ENCODE data around the gene CHADL.

Gene CHADL, protein sequence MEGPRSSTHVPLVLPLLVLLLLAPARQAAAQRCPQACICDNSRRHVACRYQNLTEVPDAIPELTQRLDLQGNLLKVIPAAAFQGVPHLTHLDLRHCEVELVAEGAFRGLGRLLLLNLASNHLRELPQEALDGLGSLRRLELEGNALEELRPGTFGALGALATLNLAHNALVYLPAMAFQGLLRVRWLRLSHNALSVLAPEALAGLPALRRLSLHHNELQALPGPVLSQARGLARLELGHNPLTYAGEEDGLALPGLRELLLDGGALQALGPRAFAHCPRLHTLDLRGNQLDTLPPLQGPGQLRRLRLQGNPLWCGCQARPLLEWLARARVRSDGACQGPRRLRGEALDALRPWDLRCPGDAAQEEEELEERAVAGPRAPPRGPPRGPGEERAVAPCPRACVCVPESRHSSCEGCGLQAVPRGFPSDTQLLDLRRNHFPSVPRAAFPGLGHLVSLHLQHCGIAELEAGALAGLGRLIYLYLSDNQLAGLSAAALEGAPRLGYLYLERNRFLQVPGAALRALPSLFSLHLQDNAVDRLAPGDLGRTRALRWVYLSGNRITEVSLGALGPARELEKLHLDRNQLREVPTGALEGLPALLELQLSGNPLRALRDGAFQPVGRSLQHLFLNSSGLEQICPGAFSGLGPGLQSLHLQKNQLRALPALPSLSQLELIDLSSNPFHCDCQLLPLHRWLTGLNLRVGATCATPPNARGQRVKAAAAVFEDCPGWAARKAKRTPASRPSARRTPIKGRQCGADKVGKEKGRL

DNA sequence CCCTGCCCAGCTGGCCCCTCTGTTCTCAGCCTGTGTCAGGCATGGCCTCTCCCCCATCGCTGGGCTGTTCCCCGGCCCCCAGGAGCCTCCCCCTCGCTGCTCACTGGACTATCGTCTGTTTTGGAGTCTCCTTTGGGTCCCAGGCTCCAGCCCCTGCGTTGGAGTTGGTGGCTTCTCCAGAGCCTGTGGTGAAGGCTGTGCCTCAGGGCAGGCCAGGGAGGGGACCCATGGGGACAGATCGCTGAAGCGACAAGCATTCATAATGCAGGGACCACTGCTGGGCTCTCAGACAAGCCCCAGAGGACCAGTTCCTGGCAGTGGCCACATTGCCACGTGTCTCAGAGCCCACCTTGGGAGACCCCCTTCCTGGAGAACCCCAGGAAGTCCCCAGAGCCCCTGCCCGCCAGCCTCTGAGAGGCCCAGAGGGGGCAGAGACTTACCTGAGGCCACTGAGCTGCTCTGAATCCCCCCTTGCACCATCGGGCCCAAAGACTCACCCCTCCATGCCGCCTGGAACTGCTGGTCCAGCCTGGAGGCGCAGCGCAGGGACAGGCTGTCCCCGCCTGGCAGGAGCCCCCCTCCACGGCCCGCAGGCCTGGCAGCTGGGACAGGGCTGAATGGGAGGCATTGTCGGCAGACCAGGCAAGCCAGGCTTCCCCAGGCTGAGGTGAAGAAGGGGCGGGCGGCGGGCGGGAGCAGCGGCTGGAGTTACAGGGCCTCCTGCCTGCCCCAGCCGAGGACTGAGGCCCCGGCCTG, at the start of gene CHADL:
TSS of gene CHADL (minus strand) at position 555 of the 756 bp plus-strand sequence. CDS start at position 505, 50 bp downstream.
- H3K36me3 ChIP-seq (ENCODE audit: control insufficient read depth in 5 of 5, insufficient read depth in 5 of 5, low read length in 5 of 5) = peaks cover 0 to 7% (median 4%) of the 10 kb centered on the region in 5 donors
- H3K9me3 ChIP-seq (ENCODE audit: control insufficient read depth in 5 of 5, low read length in 5 of 5) = no peaks in the 10 kb centered on the region
- H3K4me1 ChIP-seq (ENCODE audit: control insufficient read depth in 5 of 5, insufficient read depth in 5 of 5, low read length in 5 of 5) = peaks cover 0 to 22% (median 19%) of the 10 kb centered on the region in 5 donors
- no peak within 1 kb of the TSS for H3K27ac ChIP-seq (ENCODE audit: low read depth, low read length)
- H3K9ac ChIP-seq (ENCODE audit: low read length in 5 of 5) = no peak within 1 kb of the TSS
- no peaks in the 10 kb centered on the region for H3K27me3 ChIP-seq (ENCODE audit: control insufficient read depth in 5 of 5, insufficient read depth in 4 of 5, low read length in 5 of 5)
- H3K4me3 ChIP-seq (ENCODE audit: low read depth in 1 of 5, low read length in 5 of 5) = no peak within 1 kb of the TSS

DNA sequence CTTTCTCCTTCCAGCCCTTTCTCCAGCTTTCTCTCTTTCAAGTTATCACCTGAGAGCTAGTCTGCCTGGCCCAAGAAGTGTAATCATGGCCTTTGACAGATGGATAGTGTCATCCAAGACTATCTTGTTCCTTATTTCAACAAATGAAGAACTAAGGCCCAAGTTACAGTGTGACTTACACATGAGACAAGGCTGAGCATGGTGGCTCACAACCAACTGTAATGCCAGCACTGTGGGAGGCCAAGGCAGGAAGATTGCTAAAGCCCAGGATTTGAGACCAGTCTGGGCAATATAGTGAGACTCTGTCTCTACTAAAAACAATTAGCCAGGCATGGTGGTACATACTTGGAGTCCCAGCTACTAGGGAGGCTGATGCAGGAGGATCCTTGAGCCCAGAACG, 48.9 kb upstream of the CHADL start:
- Histone ChIP-seq H3K9me3 (ENCODE audit: control insufficient read depth in 5 of 5, low read length in 5 of 5) (no peaks in the 10 kb centered on the region), H3K27ac (ENCODE audit: low read depth, low read length) (no peak overlapping the region), H3K36me3 (ENCODE audit: control insufficient read depth in 5 of 5, insufficient read depth in 5 of 5, low read length in 5 of 5) (no peaks in the 10 kb centered on the region), H3K4me3 (ENCODE audit: low read depth in 1 of 5, low read length in 5 of 5) (no peak overlapping the region), H3K9ac (ENCODE audit: low read length in 5 of 5) (no peak overlapping the region), H3K4me1 (ENCODE audit: control insufficient read depth in 5 of 5, insufficient read depth in 5 of 5, low read length in 5 of 5) (peaks cover 3 to 30% (median 25%) of the 10 kb centered on the region in 5 donors), H3K27me3 (ENCODE audit: control insufficient read depth in 5 of 5, insufficient read depth in 4 of 5, low read length in 5 of 5) (no peaks in the 10 kb centered on the region)

DNA sequence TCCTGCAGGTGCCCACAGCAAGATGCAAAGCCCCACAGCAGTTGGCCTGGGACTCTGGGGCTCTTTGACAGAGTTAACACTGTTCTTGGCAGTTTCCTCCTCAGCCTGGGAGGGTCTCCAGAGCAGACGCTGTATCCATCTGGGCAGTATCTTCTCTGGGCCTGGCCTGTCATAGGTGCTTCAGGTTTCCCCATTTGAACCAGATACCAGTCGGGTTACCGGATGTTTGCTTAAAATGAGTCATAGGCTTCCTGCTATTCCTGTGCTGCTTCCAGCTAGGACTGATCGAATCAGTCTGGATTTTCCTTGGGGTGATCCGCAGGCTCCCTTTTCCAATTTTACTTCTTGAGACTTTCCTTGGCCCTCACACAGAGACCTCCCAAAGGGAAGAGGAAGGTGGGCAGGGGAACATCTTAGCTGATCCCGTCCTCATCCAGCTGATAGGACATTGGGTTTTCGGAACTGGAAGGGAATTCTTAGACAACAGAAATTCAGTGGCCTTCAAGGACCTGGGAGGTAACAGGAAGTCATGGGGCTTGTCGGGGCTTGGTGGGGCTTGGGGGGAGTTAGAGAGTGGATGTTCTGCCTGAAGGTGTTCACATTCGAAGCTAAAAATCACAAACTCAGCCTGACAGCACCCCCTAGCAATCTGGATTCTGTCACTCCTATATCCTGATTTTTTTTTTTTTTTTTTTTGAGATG, 47.7 kb upstream of the CHADL start:
- peaks cover 3 to 30% (median 26%) of the 10 kb centered on the region in 5 donors for H3K4me1 ChIP-seq (ENCODE audit: control insufficient read depth in 5 of 5, insufficient read depth in 5 of 5, low read length in 5 of 5)
- H3K9ac ChIP-seq (ENCODE audit: low read length in 5 of 5) = peak overlapping the region in 1 of 5 donors; percentile 48
- H3K27ac ChIP-seq (ENCODE audit: low read depth, low read length) = peak overlapping the region; percentile 77
- H3K9me3 ChIP-seq (ENCODE audit: control insufficient read depth in 5 of 5, low read length in 5 of 5) = no peaks in the 10 kb centered on the region
- no peaks in the 10 kb centered on the region for H3K27me3 ChIP-seq (ENCODE audit: control insufficient read depth in 5 of 5, insufficient read depth in 4 of 5, low read length in 5 of 5)
- peaks cover 0 to 3% (median 0%) of the 10 kb centered on the region in 5 donors for H3K36me3 ChIP-seq (ENCODE audit: control insufficient read depth in 5 of 5, insufficient read depth in 5 of 5, low read length in 5 of 5)
- H3K4me3 ChIP-seq (ENCODE audit: low read depth in 1 of 5, low read length in 5 of 5) = no peak overlapping the region

DNA sequence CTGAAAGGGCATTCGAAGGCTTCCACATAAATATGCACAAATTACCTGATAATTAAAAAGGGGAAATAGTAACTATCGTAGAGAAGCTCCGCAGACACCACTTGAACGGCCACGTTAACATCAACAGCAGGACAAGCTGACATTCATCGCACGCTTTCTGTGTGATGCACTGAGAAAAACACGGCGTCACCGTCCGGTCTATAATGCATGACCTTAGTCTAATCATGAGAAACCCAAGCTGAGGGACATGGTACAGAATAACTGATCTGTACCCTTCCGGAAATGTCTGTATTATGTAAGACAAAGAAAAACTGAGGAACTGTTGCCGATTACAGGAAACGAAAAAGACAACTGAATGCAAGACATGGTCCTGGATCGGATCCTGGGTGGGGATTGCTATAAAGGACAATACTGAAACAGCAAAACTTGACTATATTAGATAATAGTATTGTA, 45.9 kb upstream of the CHADL start:
- Histone ChIP-seq H3K36me3 (ENCODE audit: control insufficient read depth in 5 of 5, insufficient read depth in 5 of 5, low read length in 5 of 5) (peaks cover 3 to 5% (median 3%) of the 10 kb centered on the region in 5 donors), H3K4me3 (ENCODE audit: low read depth in 1 of 5, low read length in 5 of 5) (peak overlapping the region; percentile 80 to 93 (median 90)), H3K9ac (ENCODE audit: low read length in 5 of 5) (peak overlapping the region; percentile 67 to 94 (median 86)), H3K4me1 (ENCODE audit: control insufficient read depth in 5 of 5, insufficient read depth in 5 of 5, low read length in 5 of 5) (peaks cover 3 to 30% (median 26%) of the 10 kb centered on the region in 5 donors), H3K27me3 (ENCODE audit: control insufficient read depth in 5 of 5, insufficient read depth in 4 of 5, low read length in 5 of 5) (no peaks in the 10 kb centered on the region), H3K27ac (ENCODE audit: low read depth, low read length) (peak overlapping the region; percentile 94), H3K9me3 (ENCODE audit: control insufficient read depth in 5 of 5, low read length in 5 of 5) (no peaks in the 10 kb centered on the region)

DNA sequence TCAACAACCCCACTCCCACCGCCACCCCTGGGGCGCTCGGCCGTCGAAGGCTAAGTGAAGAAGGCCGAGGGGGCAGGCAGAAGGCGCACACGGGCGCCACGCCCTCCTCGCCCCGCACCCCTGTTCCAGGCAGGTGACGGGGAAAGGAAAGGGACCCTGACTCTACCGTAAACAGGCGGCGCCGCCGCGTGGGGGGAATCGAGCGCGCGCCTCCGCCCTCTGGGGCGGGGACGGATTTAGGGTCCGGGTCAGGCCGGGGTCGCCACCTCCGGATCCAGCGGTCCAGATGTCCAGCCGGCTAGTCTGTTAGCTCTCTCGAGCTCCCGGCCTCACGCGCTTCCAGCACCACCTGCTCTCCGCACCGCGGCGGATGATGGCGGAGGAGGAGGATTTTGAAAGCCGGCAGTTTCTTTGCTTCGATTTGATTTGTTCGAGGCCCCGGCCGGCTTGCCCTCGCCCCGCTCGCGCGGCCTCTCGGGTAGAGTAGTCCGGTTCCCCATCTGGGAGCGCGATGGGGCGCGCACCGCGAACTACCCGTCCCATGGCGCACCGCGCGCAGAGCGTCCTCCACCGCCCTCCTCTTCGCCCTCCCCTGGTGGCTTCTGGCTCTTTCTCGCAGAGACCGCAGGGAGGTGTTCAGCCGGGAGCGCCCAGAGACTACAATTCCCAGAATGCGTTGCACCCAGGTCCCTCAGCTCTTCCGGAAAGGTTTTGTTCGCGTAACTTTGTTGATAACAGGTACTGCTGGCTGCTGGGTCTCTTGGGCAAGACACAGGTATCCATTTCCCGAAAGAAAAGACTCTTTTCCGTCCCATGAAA, 45.3 kb upstream of the CHADL start, which contains the start of gene RANGAP1:
TSS of gene RANGAP1 (minus strand) at position 368 of the 819 bp plus-strand sequence. CDS start 5,143 bp downstream, outside the sequence.
- peak within 1 kb of the TSS; percentile 86 to 94 (median 89) for H3K9ac ChIP-seq (ENCODE audit: low read length in 5 of 5)

DNA sequence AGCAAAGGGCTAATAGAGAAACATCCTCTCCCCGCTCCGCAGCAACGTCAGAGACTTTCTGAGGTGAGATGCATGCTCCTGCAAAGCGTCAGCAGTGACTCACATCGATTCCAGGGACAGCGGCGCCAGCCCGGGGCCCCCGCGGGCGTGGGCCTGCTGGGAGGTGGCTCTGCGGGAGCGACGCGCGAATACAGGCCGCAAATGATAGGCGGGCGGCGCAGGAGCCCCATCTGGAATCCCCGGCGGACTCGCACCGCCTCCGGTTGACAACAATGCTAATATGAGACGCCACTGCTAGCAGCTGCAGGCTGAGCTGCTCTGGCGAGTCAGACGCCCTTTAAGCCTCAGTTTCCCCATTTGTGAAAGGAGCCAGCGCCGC, 44.7 kb upstream of the CHADL start:
- Histone ChIP-seq H3K27ac (ENCODE audit: low read depth, low read length) (peak overlapping the region; percentile 94), H3K27me3 (ENCODE audit: control insufficient read depth in 5 of 5, insufficient read depth in 4 of 5, low read length in 5 of 5) (no peaks in the 10 kb centered on the region), H3K9me3 (ENCODE audit: control insufficient read depth in 5 of 5, low read length in 5 of 5) (no peaks in the 10 kb centered on the region), H3K9ac (ENCODE audit: low read length in 5 of 5) (peak overlapping the region; percentile 77 to 94 (median 86)), H3K36me3 (ENCODE audit: control insufficient read depth in 5 of 5, insufficient read depth in 5 of 5, low read length in 5 of 5) (peaks cover 3 to 11% (median 7%) of the 10 kb centered on the region in 5 donors), H3K4me1 (ENCODE audit: control insufficient read depth in 5 of 5, insufficient read depth in 5 of 5, low read length in 5 of 5) (peaks cover 3 to 28% (median 25%) of the 10 kb centered on the region in 5 donors), H3K4me3 (ENCODE audit: low read depth in 1 of 5, low read length in 5 of 5) (peak overlapping the region; percentile 62 to 93 (median 89))

More for the DNA sequence above, 45.3 kb upstream of the CHADL start, which contains the start of gene RANGAP1:
- Histone ChIP-seq H3K36me3 (ENCODE audit: control insufficient read depth in 5 of 5, insufficient read depth in 5 of 5, low read length in 5 of 5) (peaks cover 3 to 6% (median 3%) of the 10 kb centered on the region in 5 donors), H3K4me1 (ENCODE audit: control insufficient read depth in 5 of 5, insufficient read depth in 5 of 5, low read length in 5 of 5) (peaks cover 3 to 30% (median 26%) of the 10 kb centered on the region in 5 donors), H3K27me3 (ENCODE audit: control insufficient read depth in 5 of 5, insufficient read depth in 4 of 5, low read length in 5 of 5) (no peaks in the 10 kb centered on the region), H3K27ac (ENCODE audit: low read depth, low read length) (peak within 1 kb of the TSS; percentile 94), H3K4me3 (ENCODE audit: low read depth in 1 of 5, low read length in 5 of 5) (peak within 1 kb of the TSS; percentile 80 to 93 (median 90)), H3K9me3 (ENCODE audit: control insufficient read depth in 5 of 5, low read length in 5 of 5) (no peaks in the 10 kb centered on the region)

DNA sequence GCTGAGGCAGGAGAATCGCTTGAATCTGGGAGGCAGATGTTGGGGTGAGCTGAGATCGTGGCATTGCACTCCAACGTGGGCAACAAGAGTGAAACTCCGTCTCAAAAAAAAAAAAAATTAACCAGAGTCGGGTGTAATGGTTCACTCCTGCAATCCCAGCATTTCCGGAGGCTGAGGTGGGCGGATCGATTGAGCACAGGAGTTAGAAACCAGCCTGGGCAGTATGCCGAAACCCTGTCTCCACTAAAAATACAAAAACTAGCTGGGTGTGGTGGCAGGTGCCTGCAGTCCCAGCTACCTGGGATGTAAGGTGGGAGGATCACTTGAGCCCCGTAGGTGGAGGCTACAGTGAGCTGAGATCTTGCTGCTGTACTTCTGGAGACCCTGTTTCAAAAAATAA, 43.7 kb upstream of the CHADL start:
- Histone ChIP-seq H3K36me3 (ENCODE audit: control insufficient read depth in 5 of 5, insufficient read depth in 5 of 5, low read length in 5 of 5) (peaks cover 3 to 18% (median 16%) of the 10 kb centered on the region in 5 donors), H3K27ac (ENCODE audit: low read depth, low read length) (peak overlapping the region; percentile 94), H3K4me1 (ENCODE audit: control insufficient read depth in 5 of 5, insufficient read depth in 5 of 5, low read length in 5 of 5) (peaks cover 3 to 26% (median 25%) of the 10 kb centered on the region in 5 donors), H3K9ac (ENCODE audit: low read length in 5 of 5) (no peak overlapping the region), H3K4me3 (ENCODE audit: low read depth in 1 of 5, low read length in 5 of 5) (no peak overlapping the region), H3K27me3 (ENCODE audit: control insufficient read depth in 5 of 5, insufficient read depth in 4 of 5, low read length in 5 of 5) (no peaks in the 10 kb centered on the region), H3K9me3 (ENCODE audit: control insufficient read depth in 5 of 5, low read length in 5 of 5) (no peaks in the 10 kb centered on the region)

DNA sequence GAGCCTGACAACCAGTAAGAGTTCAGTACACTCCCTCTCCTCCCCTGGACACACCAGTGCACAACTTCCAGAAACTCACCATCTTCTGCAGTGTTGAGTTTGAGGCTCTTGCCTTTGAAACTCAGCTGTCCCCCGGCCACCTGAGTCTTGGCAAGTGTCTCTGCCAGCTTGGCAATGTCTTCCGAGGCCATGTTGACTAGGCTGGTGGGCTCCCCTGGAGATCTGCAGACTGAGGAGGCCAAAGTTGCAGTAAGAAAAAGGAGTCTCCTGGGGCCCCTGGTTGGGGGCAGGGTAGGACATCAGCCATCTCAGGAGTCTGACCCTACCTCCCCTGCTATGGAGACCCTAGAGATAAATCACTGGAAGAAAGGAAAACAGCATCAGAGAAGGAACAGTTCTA, 40.1 kb upstream of the CHADL start:
- peaks cover 3 to 14% (median 11%) of the 10 kb centered on the region in 5 donors for H3K4me1 ChIP-seq (ENCODE audit: control insufficient read depth in 5 of 5, insufficient read depth in 5 of 5, low read length in 5 of 5)
- H3K9ac ChIP-seq (ENCODE audit: low read length in 5 of 5) = no peak overlapping the region
- peaks cover 3 to 42% (median 29%) of the 10 kb centered on the region in 5 donors for H3K36me3 ChIP-seq (ENCODE audit: control insufficient read depth in 5 of 5, insufficient read depth in 5 of 5, low read length in 5 of 5)
- H3K4me3 ChIP-seq (ENCODE audit: low read depth in 1 of 5, low read length in 5 of 5) = no peak overlapping the region
- H3K27ac ChIP-seq (ENCODE audit: low read depth, low read length) = no peak overlapping the region
- no peaks in the 10 kb centered on the region for H3K27me3 ChIP-seq (ENCODE audit: control insufficient read depth in 5 of 5, insufficient read depth in 4 of 5, low read length in 5 of 5)
- no peaks in the 10 kb centered on the region for H3K9me3 ChIP-seq (ENCODE audit: control insufficient read depth in 5 of 5, low read length in 5 of 5)
